Heart left ventricle (tissue), 16 donors: ENCODE results near the gene HEPHL1. TPM values are rescaled to one million over a fixed set of nuclear protein-coding genes. Genes with fewer than 3 reads are reported as not detected.
"Not testable (repeated sequence)": the region's sequence is repeated elsewhere in the genome, so short reads cannot be mapped to it uniquely, and the experiment has no call there.

Source experiments
- ATAC-seq, 4 donors: fragments of 200-7000 bp; cut with Tn5 transposase; one replicate each; pipeline ENCODE4 v1.9.1; 2020 to 2022; ENCODE audit warnings: moderate library complexity in 4 of 4, mild to moderate bottlenecking in 3 of 4, moderate number of reproducible peaks in 1 of 4
- DNase-seq, 5 donors: peaks; one replicate each; pipeline ENCODE4 v3.0.0-alpha.2; 2020
- H3K27ac ChIP-seq, 12 donors: fragments of 200-600 bp; sonication (generic) in 4 of 12; one replicate each; pipeline versions ENCODE4 v1.5.0 to v1.8.0; 2016 to 2022; ENCODE audit warnings: mild to moderate bottlenecking in 2 of 12
- H3K27me3 ChIP-seq, 9 donors: fragments of 200-600 bp; sonication (generic) in 2 of 9; one replicate each; pipeline versions ENCODE4 v1.5.1 to v1.8.0; 2016 to 2022; ENCODE audit warnings: mild to moderate bottlenecking in 3 of 9
- H3K36me3 ChIP-seq, 9 donors: fragments of 200-600 bp; sonication (generic) in 2 of 9; one replicate each; pipeline versions ENCODE4 v1.5.0 to v1.8.0; 2018 to 2022; ENCODE audit warnings: mild to moderate bottlenecking in 2 of 9
- H3K4me1 ChIP-seq, 12 donors: fragments of 200-600 bp; sonication (generic) in 4 of 12; one replicate each; pipeline versions ENCODE4 v1.5.0 to v1.8.0; 2016 to 2022; ENCODE audit warnings: mild to moderate bottlenecking in 3 of 12
- H3K4me3 ChIP-seq, 12 donors: fragments of 200-600 bp; sonication (generic) in 4 of 12; one replicate each; pipeline versions ENCODE4 v1.5.0 to v1.8.0; 2017 to 2022; ENCODE audit warnings: mild to moderate bottlenecking in 9 of 12, moderate library complexity in 4 of 12
- H3K9me3 ChIP-seq, 12 donors: fragments of 200-600 bp; sonication (generic) in 4 of 12; one replicate each; pipeline versions ENCODE4 v1.5.0 to v1.8.0; 2016 to 2022; ENCODE audit warnings: mild to moderate bottlenecking in 1 of 12
- CTCF ChIP-seq, 12 donors: fragments of 200-600 bp; sonication (generic) in 4 of 12; IDR thresholded peaks; one replicate each; pipeline versions ENCODE4 v1.5.0 to v1.8.0; 2018 to 2022; ENCODE audit warnings: antibody characterized with exemption in 12 of 12, mild to moderate bottlenecking in 5 of 12
- POLR2A ChIP-seq, 2 donors: fragments of 450-650 bp; IDR thresholded peaks; one replicate each; pipeline ENCODE4 v1.6.1; 2017; ENCODE audit warnings: antibody characterized with exemption in 2 of 2, mild to moderate bottlenecking in 2 of 2, moderate library complexity in 2 of 2
- WGBS, 4 donors: extraction: QIAGEN DNeasy Blood & Tissue Kit in 2 of 4; methylation state at CpG; one replicate each; pipeline versions ENCODE4 v1.1.5 to v1.1.7; 2013 to 2018; 5-methylcytosine and 5-hydroxymethylcytosine counted together
- intact Hi-C, 10 donors: fragments of 100-400 bp; cut with DNase I; formaldehyde crosslinking; loops; one replicate each; pipeline versions ENCODE4 v1.11.1 to v1.14.2; 2022
- long read RNA-seq, 3 donors: library from polyadenylated mRNA; unstranded; transcript quantifications; one replicate each; pipeline ENCODE4 v2.0.0, GENCODE V29; 2020 to 2021
- polyA plus RNA-seq, 2 donors: library from polyadenylated mRNA; stranded (reverse); fragments of 200-250 nt; gene quantifications; one replicate each; pipeline ENCODE4 v1.2.3, GENCODE V29; 2013
- total RNA-seq, 9 donors: library from RNA; depleted of rRNA in 2 of 9; stranded (reverse); fragments of >200 nt in 2 of 9; fragmentation: NEBNext Ultra II Directional in 3 of 9; extraction: Animal tissue kit (Norgen Biotek cat#: 25700) in 3 of 9; gene quantifications; one replicate each; pipeline versions ENCODE4 v1.1.0 to v1.2.4, GENCODE V29; 2016 to 2023
- donor health status: ischemic (EF 13 %, LVEDD 7.1; RV severe dilation, severe dysfunction).
- donor health status: healthy with polysubstance abuse.
- donor health status: DM: no; HTN: yes; CAD: no.
- donor health status: DM: no; HTN: no; CAD: no.
- donor health status: ischemic (EF 25% LVEDD 6.9; RV normal size, moderate dysfunction).
- donor health status: ischemic (EF 25% LVEDD 5.7; RV mildly dilated, moderate dysfunction).
- donor health status: healthy.
- donor health status: DM: yes; HTN: yes; CAD: no.
- donor health status: ischemic (EF 35%, LVEDD 5.7; RV mildly dilated, moderate dysfunction).
- donor health status: nonischemic (EF 11% LVEDD 7.7; RV severe dilation, severe dysfunction).
- donor health status: DM: yes; HTN: yes; CAD: no.
- donor health status: PGD.
- donor health status: ischemic (EF 29% LVEDD 5.4; RV normal size, mild dysfunction).
- donor health status: nonischemic (EF 23%, LVEDD 6.1; RV moderate dilation, normal function).

Gene HEPHL1
- total RNA-seq (under 1 TPM in 1 of 9 donors, not detected in 8; 0.07 TPM), polyA plus RNA-seq (not detected)
- long read RNA-seq, donor 1 = 0 reads
- long read RNA-seq, donor 2 = 0 reads
- long read RNA-seq, donor 3 = 0 reads

- H3K36me3 ChIP-seq = no peaks in the 10 kb centered on the region
- DNase-seq (no peak), ATAC-seq (no peak)
- TF ChIP-seq CTCF (IDR thresholded peaks at IDR 0.05) (no peak), POLR2A (IDR thresholded peaks at IDR 0.05) (no peak)
- intact Hi-C loops = no loop called here
- no peaks in the 10 kb centered on the region for H3K27me3 ChIP-seq
- peaks cover 0 to 6% (median 0%) of the 10 kb centered on the region in 12 donors for H3K4me1 ChIP-seq
- 54 to 66% (median 63%) methylated on average over 11 of the region's 11 CpGs for WGBS, 4 donors
- H3K27ac ChIP-seq = no peak within 1 kb of the TSS
- peaks cover 0 to 4% (median 0%) of the 10 kb centered on the region in 12 donors for H3K9me3 ChIP-seq
- H3K4me3 ChIP-seq = no peak within 1 kb of the TSS
Measured at GRCh38 chr11:94020777-94021481, at the start of gene HEPHL1. Gene HEPHL1, plus strand, starts transcription at chr11:94021354. Its CDS starts 15 bp downstream, at chr11:94021369.

- peaks cover 0 to 24% (median 7%) of the 10 kb centered on the region in 12 donors for H3K9me3 ChIP-seq
- no peaks in the 10 kb centered on the region for H3K36me3 ChIP-seq
- no peaks in the 10 kb centered on the region for H3K4me1 ChIP-seq
- ATAC-seq (no peak), DNase-seq (no peak)
- 49 to 63% (median 56%) methylated on average over 2 of the region's 2 CpGs for WGBS, 4 donors
- H3K27ac ChIP-seq = no peak overlapping the region
- intact Hi-C loops = no loop called here
- H3K27me3 ChIP-seq = no peaks in the 10 kb centered on the region
- TF ChIP-seq CTCF (IDR thresholded peaks at IDR 0.05) (no peak), POLR2A (IDR thresholded peaks at IDR 0.05) (no peak)
- no peak overlapping the region for H3K4me3 ChIP-seq
Measured at GRCh38 chr11:93972790-93973189, 48.4 kb upstream of the HEPHL1 start.

GRCh38 chr11:93973322-93974051 is 47.7 kb upstream of the HEPHL1 start:
- H3K27ac ChIP-seq = peak overlapping the region in 1 of 12 donors; percentile 1
- H3K36me3 ChIP-seq, ATAC-seq, DNase-seq, H3K4me1 ChIP-seq, H3K27me3 ChIP-seq, intact Hi-C loops, H3K4me3 ChIP-seq: not testable (repeated sequence)
- 60 to 65% (median 62%) methylated on average over 7 of the region's 7 CpGs for WGBS, 4 donors
- H3K9me3 ChIP-seq = peaks cover 0 to 24% (median 7%) of the 10 kb centered on the region in 12 donors

GRCh38 chr11:93974759-93975158 is 46.4 kb upstream of the HEPHL1 start:
- H3K27ac ChIP-seq = no peak overlapping the region
- H3K9me3 ChIP-seq = peaks cover 0 to 26% (median 7%) of the 10 kb centered on the region in 12 donors
- H3K4me1 ChIP-seq = no peaks in the 10 kb centered on the region
- DNase-seq = no peak
- ATAC-seq = no peak
- H3K36me3 ChIP-seq = no peaks in the 10 kb centered on the region
- H3K4me3 ChIP-seq = no peak overlapping the region
- intact Hi-C loops = no loop called here
- TF ChIP-seq POLR2A (IDR thresholded peaks at IDR 0.05) = no peak
- H3K27me3 ChIP-seq = no peaks in the 10 kb centered on the region

GRCh38 chr11:93976577-93977254 is 44.4 kb upstream of the HEPHL1 start:
- not testable (repeated sequence) for ATAC-seq

More at GRCh38 chr11:93976577-93977254, 44.4 kb upstream of the HEPHL1 start:
- H3K27ac ChIP-seq, DNase-seq, intact Hi-C loops, H3K36me3 ChIP-seq, H3K27me3 ChIP-seq, H3K4me3 ChIP-seq, H3K4me1 ChIP-seq: not testable (repeated sequence)
- WGBS, 4 donors = 64 to 79% (median 72%) methylated on average over 3 of the region's 3 CpGs
- peaks cover 0 to 26% (median 7%) of the 10 kb centered on the region in 12 donors for H3K9me3 ChIP-seq
